GM12873 (cell line): ENCODE results near the gene BAG1.
A peak's percentile ranks its signal among the peaks of the same experiment; 100 is the strongest.

ENCODE experiments used
- CTCF ChIP-seq: IDR thresholded peaks from 2 replicates; pipeline ENCODE4 v1.5.1; 2012; ENCODE audit warnings: low read depth, mild to moderate bottlenecking, moderate library complexity, low read length, control low read depth; ENCODE audit not compliant: insufficient read depth; ENCODE audit errors: missing control alignments

BAG1 gene

GRCh38 chr9:33227008-33227398, 37.5 kb downstream of the BAG1 start:
- no peak for TF ChIP-seq CTCF

- peak; percentile 62 for TF ChIP-seq CTCF
Observed at GRCh38 chr9:33225319-33226147, 39.0 kb downstream of the BAG1 start.

GRCh38 chr9:33223696-33224095, 40.8 kb downstream of the BAG1 start:
- TF ChIP-seq CTCF = peak; percentile 51

- TF ChIP-seq CTCF = no peak
Observed at GRCh38 chr9:33222031-33222430, 42.5 kb downstream of the BAG1 start.

GRCh38 chr9:33221568-33221884, 43.0 kb downstream of the BAG1 start:
- no peak for TF ChIP-seq CTCF

- no peak for TF ChIP-seq CTCF
Observed at GRCh38 chr9:33220681-33221567, 43.6 kb downstream of the BAG1 start.

GRCh38 chr9:33211695-33212393, 52.7 kb downstream of the BAG1 start:
- TF ChIP-seq CTCF = no peak
